ENCODE data around the gene DUSP22.

The DUSP22 gene

GRCh38 chr6:259901-260508 is 32.3 kb upstream of the DUSP22 start:
- Mint-ChIP-seq H3K4me3 (no peak overlapping the region), H3K4me1 (ENCODE audit: low read depth) (peaks cover 40% of the 10 kb centered on the region), H3K36me3 (ENCODE audit: low read depth) (no peaks in the 10 kb centered on the region), H3K9me3 (peaks cover 10% of the 10 kb centered on the region), H3K27ac (no peak overlapping the region), H3K27me3 (no peaks in the 10 kb centered on the region)
- DNase-seq, result no peak

- DNase-seq, result no peak
- Mint-ChIP-seq H3K9me3 (peaks cover 11% of the 10 kb centered on the region), H3K27me3 (no peaks in the 10 kb centered on the region), H3K4me3 (no peak overlapping the region), H3K36me3 (ENCODE audit: low read depth) (no peaks in the 10 kb centered on the region), H3K27ac (no peak overlapping the region), H3K4me1 (ENCODE audit: low read depth) (peaks cover 13% of the 10 kb centered on the region)
Observed at GRCh38 chr6:264626-265025, 27.7 kb upstream of the DUSP22 start.

- DNase-seq, result no peak
- no peaks in the 10 kb centered on the region for H3K27me3 Mint-ChIP-seq
- no peak overlapping the region for H3K27ac Mint-ChIP-seq
- H3K36me3 Mint-ChIP-seq (ENCODE audit: low read depth), result no peaks in the 10 kb centered on the region
- no peak overlapping the region for H3K4me3 Mint-ChIP-seq
- H3K9me3 Mint-ChIP-seq, result peaks cover 12% of the 10 kb centered on the region
- H3K4me1 Mint-ChIP-seq (ENCODE audit: low read depth), result peaks cover 26% of the 10 kb centered on the region
Observed at GRCh38 chr6:268394-268935, 23.8 kb upstream of the DUSP22 start.

GRCh38 chr6:273551-274058 is 18.7 kb upstream of the DUSP22 start:
- Mint-ChIP-seq H3K4me1 (ENCODE audit: low read depth) (peaks cover 29% of the 10 kb centered on the region), H3K9me3 (peaks cover 11% of the 10 kb centered on the region), H3K27ac (no peak overlapping the region), H3K27me3 (no peaks in the 10 kb centered on the region), H3K36me3 (ENCODE audit: low read depth) (no peaks in the 10 kb centered on the region), H3K4me3 (no peak overlapping the region)
- no peak for DNase-seq

GRCh38 chr6:277746-278145 is 14.5 kb upstream of the DUSP22 start:
- Mint-ChIP-seq H3K27me3 (no peaks in the 10 kb centered on the region), H3K4me1 (ENCODE audit: low read depth) (peaks cover 7% of the 10 kb centered on the region), H3K36me3 (ENCODE audit: low read depth) (no peaks in the 10 kb centered on the region), H3K4me3 (no peak overlapping the region), H3K9me3 (peaks cover 9% of the 10 kb centered on the region), H3K27ac (no peak overlapping the region)
- no peak for DNase-seq

GRCh38 chr6:278494-278893 is 13.8 kb upstream of the DUSP22 start:
- Mint-ChIP-seq H3K27ac (no peak overlapping the region), H3K4me1 (ENCODE audit: low read depth) (peaks cover 5% of the 10 kb centered on the region), H3K36me3 (ENCODE audit: low read depth) (no peaks in the 10 kb centered on the region), H3K4me3 (no peak overlapping the region), H3K9me3 (peaks cover 5% of the 10 kb centered on the region), H3K27me3 (no peaks in the 10 kb centered on the region)
- DNase-seq, result no peak

GRCh38 chr6:279341-280029 is 12.8 kb upstream of the DUSP22 start:
- H3K27me3 Mint-ChIP-seq, result no peaks in the 10 kb centered on the region
- no peak for DNase-seq
- no peaks in the 10 kb centered on the region for H3K36me3 Mint-ChIP-seq (ENCODE audit: low read depth)
- peaks cover 7% of the 10 kb centered on the region for H3K4me1 Mint-ChIP-seq (ENCODE audit: low read depth)
- no peak overlapping the region for H3K4me3 Mint-ChIP-seq
- peaks cover 3% of the 10 kb centered on the region for H3K9me3 Mint-ChIP-seq
- H3K27ac Mint-ChIP-seq, result no peak overlapping the region

GRCh38 chr6:280775-281468 is 11.4 kb upstream of the DUSP22 start:
- Mint-ChIP-seq H3K4me3 (no peak overlapping the region), H3K9me3 (no peaks in the 10 kb centered on the region), H3K27me3 (no peaks in the 10 kb centered on the region), H3K36me3 (ENCODE audit: low read depth) (no peaks in the 10 kb centered on the region), H3K27ac (no peak overlapping the region), H3K4me1 (ENCODE audit: low read depth) (peaks cover 17% of the 10 kb centered on the region)
- no peak for DNase-seq

GRCh38 chr6:281469-282103 is 10.7 kb upstream of the DUSP22 start:
- DNase-seq, result no peak
- no peak overlapping the region for H3K27ac Mint-ChIP-seq
- no peak overlapping the region for H3K4me3 Mint-ChIP-seq
- H3K4me1 Mint-ChIP-seq (ENCODE audit: low read depth), result peaks cover 19% of the 10 kb centered on the region
- no peaks in the 10 kb centered on the region for H3K36me3 Mint-ChIP-seq (ENCODE audit: low read depth)
- no peaks in the 10 kb centered on the region for H3K9me3 Mint-ChIP-seq
- no peaks in the 10 kb centered on the region for H3K27me3 Mint-ChIP-seq

- Mint-ChIP-seq H3K4me3 (no peak overlapping the region), H3K9me3 (no peaks in the 10 kb centered on the region), H3K27ac (no peak overlapping the region), H3K4me1 (ENCODE audit: low read depth) (peaks cover 26% of the 10 kb centered on the region), H3K27me3 (no peaks in the 10 kb centered on the region), H3K36me3 (ENCODE audit: low read depth) (no peaks in the 10 kb centered on the region)
- no peak for DNase-seq
Observed at GRCh38 chr6:282177-282866, 10.0 kb upstream of the DUSP22 start.

- H3K4me3 Mint-ChIP-seq, result no peak overlapping the region
- no peak for DNase-seq
- peaks cover 29% of the 10 kb centered on the region for H3K4me1 Mint-ChIP-seq (ENCODE audit: low read depth)
- H3K9me3 Mint-ChIP-seq, result no peaks in the 10 kb centered on the region
- H3K27me3 Mint-ChIP-seq, result no peaks in the 10 kb centered on the region
- H3K36me3 Mint-ChIP-seq (ENCODE audit: low read depth), result no peaks in the 10 kb centered on the region
- no peak overlapping the region for H3K27ac Mint-ChIP-seq
Observed at GRCh38 chr6:282867-283416, 9.3 kb upstream of the DUSP22 start.

GRCh38 chr6:284486-284885 is 7.8 kb upstream of the DUSP22 start:
- H3K4me3 Mint-ChIP-seq, result no peak overlapping the region
- H3K27ac Mint-ChIP-seq, result no peak overlapping the region
- H3K36me3 Mint-ChIP-seq (ENCODE audit: low read depth), result no peaks in the 10 kb centered on the region
- DNase-seq, result no peak
- H3K27me3 Mint-ChIP-seq, result no peaks in the 10 kb centered on the region
- peaks cover 33% of the 10 kb centered on the region for H3K4me1 Mint-ChIP-seq (ENCODE audit: low read depth)
- no peaks in the 10 kb centered on the region for H3K9me3 Mint-ChIP-seq

GRCh38 chr6:285030-285771 is 7.1 kb upstream of the DUSP22 start:
- H3K4me1 Mint-ChIP-seq (ENCODE audit: low read depth), result peaks cover 36% of the 10 kb centered on the region
- DNase-seq, result no peak
- H3K4me3 Mint-ChIP-seq, result no peak overlapping the region
- no peaks in the 10 kb centered on the region for H3K36me3 Mint-ChIP-seq (ENCODE audit: low read depth)
- H3K27ac Mint-ChIP-seq, result no peak overlapping the region
- H3K9me3 Mint-ChIP-seq, result no peaks in the 10 kb centered on the region
- H3K27me3 Mint-ChIP-seq, result no peaks in the 10 kb centered on the region

Data from activated T-cell treated with anti-CD3 and anti-CD28 coated beads, Interleukin-2, amount 50 U/mL, for 24 hours (primary cell).